ENCODE results near the gene PRLR. TPM values are rescaled to one million over a fixed set of nuclear protein-coding genes. Genes with fewer than 3 reads are reported as not detected.

Gene PRLR
- total and polyA plus RNA-seq, 2 experiments from 2014 or later: 0.31 to 2.2 TPM

DNA sequence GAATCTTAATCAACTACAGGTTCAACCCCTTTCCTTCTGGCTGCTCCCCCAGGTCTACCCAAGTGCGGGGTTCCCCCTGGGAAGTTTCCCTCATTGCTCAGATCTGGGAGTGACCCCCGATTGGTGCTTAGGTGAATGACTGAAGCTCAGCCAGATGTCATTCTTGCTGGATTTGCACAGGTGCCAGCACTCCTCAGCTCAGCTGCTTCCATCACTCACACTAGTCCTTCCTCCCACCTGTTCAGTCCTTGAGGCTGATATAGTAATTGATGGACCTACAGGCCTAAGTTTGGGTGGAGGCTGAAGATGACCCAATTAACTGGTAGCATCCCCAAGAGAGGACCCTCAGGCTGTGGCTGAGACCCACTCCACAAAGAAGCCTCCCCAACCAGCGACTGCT, 32.9 kb downstream of the PRLR start:
- peaks cover 3% of the 10 kb centered on the region for H3K27me3 Mint-ChIP-seq (ENCODE audit: insufficient read depth, low read depth, poor library complexity)
- TF ChIP-seq, protein P1, sequence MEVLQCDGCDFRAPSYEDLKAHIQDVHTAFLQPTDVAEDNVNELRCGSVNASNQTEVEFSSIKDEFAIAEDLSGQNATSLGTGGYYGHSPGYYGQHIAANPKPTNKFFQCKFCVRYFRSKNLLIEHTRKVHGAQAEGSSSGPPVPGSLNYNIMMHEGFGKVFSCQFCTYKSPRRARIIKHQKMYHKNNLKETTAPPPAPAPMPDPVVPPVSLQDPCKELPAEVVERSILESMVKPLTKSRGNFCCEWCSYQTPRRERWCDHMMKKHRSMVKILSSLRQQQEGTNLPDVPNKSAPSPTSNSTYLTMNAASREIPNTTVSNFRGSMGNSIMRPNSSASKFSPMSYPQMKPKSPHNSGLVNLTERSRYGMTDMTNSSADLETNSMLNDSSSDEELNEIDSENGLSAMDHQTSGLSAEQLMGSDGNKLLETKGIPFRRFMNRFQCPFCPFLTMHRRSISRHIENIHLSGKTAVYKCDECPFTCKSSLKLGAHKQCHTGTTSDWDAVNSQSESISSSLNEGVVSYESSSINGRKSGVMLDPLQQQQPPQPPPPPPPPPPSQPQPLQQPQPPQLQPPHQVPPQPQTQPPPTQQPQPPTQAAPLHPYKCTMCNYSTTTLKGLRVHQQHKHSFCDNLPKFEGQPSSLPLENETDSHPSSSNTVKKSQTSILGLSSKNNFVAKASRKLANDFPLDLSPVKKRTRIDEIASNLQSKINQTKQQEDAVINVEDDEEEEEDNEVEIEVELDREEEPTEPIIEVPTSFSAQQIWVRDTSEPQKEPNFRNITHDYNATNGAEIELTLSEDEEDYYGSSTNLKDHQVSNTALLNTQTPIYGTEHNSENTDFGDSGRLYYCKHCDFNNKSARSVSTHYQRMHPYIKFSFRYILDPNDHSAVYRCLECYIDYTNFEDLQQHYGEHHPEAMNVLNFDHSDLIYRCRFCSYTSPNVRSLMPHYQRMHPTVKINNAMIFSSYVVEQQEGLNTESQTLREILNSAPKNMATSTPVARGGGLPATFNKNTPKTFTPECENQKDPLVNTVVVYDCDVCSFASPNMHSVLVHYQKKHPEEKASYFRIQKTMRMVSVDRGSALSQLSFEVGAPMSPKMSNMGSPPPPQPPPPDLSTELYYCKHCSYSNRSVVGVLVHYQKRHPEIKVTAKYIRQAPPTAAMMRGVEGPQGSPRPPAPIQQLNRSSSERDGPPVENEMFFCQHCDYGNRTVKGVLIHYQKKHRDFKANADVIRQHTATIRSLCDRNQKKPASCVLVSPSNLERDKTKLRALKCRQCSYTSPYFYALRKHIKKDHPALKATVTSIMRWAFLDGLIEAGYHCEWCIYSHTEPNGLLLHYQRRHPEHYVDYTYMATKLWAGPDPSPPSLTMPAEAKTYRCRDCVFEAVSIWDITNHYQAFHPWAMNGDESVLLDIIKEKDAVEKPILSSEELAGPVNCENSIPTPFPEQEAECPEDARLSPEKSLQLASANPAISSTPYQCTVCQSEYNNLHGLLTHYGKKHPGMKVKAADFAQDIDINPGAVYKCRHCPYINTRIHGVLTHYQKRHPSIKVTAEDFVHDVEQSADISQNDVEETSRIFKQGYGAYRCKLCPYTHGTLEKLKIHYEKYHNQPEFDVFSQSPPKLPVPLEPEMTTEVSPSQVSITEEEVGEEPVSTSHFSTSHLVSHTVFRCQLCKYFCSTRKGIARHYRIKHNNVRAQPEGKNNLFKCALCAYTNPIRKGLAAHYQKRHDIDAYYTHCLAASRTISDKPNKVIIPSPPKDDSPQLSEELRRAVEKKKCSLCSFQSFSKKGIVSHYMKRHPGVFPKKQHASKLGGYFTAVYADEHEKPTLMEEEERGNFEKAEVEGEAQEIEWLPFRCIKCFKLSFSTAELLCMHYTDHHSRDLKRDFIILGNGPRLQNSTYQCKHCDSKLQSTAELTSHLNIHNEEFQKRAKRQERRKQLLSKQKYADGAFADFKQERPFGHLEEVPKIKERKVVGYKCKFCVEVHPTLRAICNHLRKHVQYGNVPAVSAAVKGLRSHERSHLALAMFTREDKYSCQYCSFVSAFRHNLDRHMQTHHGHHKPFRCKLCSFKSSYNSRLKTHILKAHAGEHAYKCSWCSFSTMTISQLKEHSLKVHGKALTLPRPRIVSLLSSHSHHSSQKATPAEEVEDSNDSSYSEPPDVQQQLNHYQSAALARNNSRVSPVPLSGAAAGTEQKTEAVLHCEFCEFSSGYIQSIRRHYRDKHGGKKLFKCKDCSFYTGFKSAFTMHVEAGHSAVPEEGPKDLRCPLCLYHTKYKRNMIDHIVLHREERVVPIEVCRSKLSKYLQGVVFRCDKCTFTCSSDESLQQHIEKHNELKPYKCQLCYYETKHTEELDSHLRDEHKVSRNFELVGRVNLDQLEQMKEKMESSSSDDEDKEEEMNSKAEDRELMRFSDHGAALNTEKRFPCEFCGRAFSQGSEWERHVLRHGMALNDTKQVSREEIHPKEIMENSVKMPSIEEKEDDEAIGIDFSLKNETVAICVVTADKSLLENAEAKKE (CRISPR knock-in tag; IDR thresholded peaks at IDR 0.05): no peak
- TF ChIP-seq, protein P2, sequence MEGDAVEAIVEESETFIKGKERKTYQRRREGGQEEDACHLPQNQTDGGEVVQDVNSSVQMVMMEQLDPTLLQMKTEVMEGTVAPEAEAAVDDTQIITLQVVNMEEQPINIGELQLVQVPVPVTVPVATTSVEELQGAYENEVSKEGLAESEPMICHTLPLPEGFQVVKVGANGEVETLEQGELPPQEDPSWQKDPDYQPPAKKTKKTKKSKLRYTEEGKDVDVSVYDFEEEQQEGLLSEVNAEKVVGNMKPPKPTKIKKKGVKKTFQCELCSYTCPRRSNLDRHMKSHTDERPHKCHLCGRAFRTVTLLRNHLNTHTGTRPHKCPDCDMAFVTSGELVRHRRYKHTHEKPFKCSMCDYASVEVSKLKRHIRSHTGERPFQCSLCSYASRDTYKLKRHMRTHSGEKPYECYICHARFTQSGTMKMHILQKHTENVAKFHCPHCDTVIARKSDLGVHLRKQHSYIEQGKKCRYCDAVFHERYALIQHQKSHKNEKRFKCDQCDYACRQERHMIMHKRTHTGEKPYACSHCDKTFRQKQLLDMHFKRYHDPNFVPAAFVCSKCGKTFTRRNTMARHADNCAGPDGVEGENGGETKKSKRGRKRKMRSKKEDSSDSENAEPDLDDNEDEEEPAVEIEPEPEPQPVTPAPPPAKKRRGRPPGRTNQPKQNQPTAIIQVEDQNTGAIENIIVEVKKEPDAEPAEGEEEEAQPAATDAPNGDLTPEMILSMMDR (conservative IDR thresholded peaks at IDR 0.05; ENCODE audit: low read depth in 2 of 2): no peak
- TF ChIP-seq EZH2phosphoT487 (IDR thresholded peaks at IDR 0.05; ENCODE audit: unreplicated experiment): no peak
- no peak for TF ChIP-seq CREB1 (CRISPR knock-in tag; IDR thresholded peaks at IDR 0.05; ENCODE audit: low read depth)
- no peak for TF ChIP-seq NANOG (IDR thresholded peaks at IDR 0.05; ENCODE audit: borderline replicate concordance)
- no peak for TF ChIP-seq JUNB (IDR thresholded peaks at IDR 0.05; ENCODE audit: unreplicated experiment)
- no peak for TF ChIP-seq ZNF331 (CRISPR knock-in tag; IDR thresholded peaks at IDR 0.05; ENCODE audit: low read depth)
- TF ChIP-seq ZNF114 (CRISPR knock-in tag; IDR thresholded peaks at IDR 0.05): no peak
- TF ChIP-seq, protein P3, sequence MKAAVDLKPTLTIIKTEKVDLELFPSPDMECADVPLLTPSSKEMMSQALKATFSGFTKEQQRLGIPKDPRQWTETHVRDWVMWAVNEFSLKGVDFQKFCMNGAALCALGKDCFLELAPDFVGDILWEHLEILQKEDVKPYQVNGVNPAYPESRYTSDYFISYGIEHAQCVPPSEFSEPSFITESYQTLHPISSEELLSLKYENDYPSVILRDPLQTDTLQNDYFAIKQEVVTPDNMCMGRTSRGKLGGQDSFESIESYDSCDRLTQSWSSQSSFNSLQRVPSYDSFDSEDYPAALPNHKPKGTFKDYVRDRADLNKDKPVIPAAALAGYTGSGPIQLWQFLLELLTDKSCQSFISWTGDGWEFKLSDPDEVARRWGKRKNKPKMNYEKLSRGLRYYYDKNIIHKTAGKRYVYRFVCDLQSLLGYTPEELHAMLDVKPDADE (IDR thresholded peaks at IDR 0.05): no peak
- TF ChIP-seq POLR2AphosphoS5 (IDR thresholded peaks at IDR 0.05; ENCODE audit: low read depth): no peak
- TF ChIP-seq, protein P4, sequence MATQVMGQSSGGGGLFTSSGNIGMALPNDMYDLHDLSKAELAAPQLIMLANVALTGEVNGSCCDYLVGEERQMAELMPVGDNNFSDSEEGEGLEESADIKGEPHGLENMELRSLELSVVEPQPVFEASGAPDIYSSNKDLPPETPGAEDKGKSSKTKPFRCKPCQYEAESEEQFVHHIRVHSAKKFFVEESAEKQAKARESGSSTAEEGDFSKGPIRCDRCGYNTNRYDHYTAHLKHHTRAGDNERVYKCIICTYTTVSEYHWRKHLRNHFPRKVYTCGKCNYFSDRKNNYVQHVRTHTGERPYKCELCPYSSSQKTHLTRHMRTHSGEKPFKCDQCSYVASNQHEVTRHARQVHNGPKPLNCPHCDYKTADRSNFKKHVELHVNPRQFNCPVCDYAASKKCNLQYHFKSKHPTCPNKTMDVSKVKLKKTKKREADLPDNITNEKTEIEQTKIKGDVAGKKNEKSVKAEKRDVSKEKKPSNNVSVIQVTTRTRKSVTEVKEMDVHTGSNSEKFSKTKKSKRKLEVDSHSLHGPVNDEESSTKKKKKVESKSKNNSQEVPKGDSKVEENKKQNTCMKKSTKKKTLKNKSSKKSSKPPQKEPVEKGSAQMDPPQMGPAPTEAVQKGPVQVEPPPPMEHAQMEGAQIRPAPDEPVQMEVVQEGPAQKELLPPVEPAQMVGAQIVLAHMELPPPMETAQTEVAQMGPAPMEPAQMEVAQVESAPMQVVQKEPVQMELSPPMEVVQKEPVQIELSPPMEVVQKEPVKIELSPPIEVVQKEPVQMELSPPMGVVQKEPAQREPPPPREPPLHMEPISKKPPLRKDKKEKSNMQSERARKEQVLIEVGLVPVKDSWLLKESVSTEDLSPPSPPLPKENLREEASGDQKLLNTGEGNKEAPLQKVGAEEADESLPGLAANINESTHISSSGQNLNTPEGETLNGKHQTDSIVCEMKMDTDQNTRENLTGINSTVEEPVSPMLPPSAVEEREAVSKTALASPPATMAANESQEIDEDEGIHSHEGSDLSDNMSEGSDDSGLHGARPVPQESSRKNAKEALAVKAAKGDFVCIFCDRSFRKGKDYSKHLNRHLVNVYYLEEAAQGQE (IDR thresholded peaks at IDR 0.05; ENCODE audit: unreplicated experiment): no peak
- no peak for TF ChIP-seq EZH2 (IDR thresholded peaks at IDR 0.05; ENCODE audit: low read depth, unreplicated experiment)
- TF ChIP-seq STAT1 (IDR thresholded peaks at IDR 0.05; ENCODE audit: unreplicated experiment): no peak
- no peaks in the 10 kb centered on the region for H3K4me1 ChIP-seq (ENCODE audit: insufficient read depth)
- no peaks in the 10 kb centered on the region for H3K9me2 ChIP-seq (ENCODE audit: insufficient read depth)
- ATAC-seq: no peak
- H3K27ac Mint-ChIP-seq: no peak overlapping the region
- H4K20me1 ChIP-seq (replicated peaks; ENCODE audit: insufficient read depth): no peaks in the 10 kb centered on the region
- no peaks in the 10 kb centered on the region for H3K36me3 Mint-ChIP-seq (ENCODE audit: low read depth)
- H3K27me3 ChIP-seq (ENCODE audit: insufficient read depth): no peaks in the 10 kb centered on the region
- no peaks in the 10 kb centered on the region for H3K79me2 ChIP-seq (replicated peaks; ENCODE audit: insufficient read depth)
- H3F3A ChIP-seq (replicated peaks; ENCODE audit: low read depth): no peaks in the 10 kb centered on the region
- no peaks in the 10 kb centered on the region for H3K9me3 Mint-ChIP-seq
- peaks cover 14% of the 10 kb centered on the region for H3K4me1 Mint-ChIP-seq
- H3K36me3 ChIP-seq (ENCODE audit: insufficient read depth): no peaks in the 10 kb centered on the region
- H3K4me3 Mint-ChIP-seq: no peak overlapping the region
- H3K4me3 ChIP-seq: no peak overlapping the region
- no peak overlapping the region for H3K4me2 ChIP-seq
- H2AFZ ChIP-seq: no peak overlapping the region; the same call in 1 of the 2 replicates
- DNase-seq (ENCODE audit: low spot score): no peak
- no peak overlapping the region for H3K27ac ChIP-seq (ENCODE audit: low read depth)
